Measurements from ENCODE around the gene CAMK1D. TPM values are rescaled to one million over a fixed set of nuclear protein-coding genes. Genes with fewer than 3 reads are reported as not detected.

The CAMK1D gene
- polyA plus RNA-seq, 1 donor (not counting 4 experiments of a cell fraction or from before 2014, with no cell fraction given) = 0.76 TPM

DNA sequence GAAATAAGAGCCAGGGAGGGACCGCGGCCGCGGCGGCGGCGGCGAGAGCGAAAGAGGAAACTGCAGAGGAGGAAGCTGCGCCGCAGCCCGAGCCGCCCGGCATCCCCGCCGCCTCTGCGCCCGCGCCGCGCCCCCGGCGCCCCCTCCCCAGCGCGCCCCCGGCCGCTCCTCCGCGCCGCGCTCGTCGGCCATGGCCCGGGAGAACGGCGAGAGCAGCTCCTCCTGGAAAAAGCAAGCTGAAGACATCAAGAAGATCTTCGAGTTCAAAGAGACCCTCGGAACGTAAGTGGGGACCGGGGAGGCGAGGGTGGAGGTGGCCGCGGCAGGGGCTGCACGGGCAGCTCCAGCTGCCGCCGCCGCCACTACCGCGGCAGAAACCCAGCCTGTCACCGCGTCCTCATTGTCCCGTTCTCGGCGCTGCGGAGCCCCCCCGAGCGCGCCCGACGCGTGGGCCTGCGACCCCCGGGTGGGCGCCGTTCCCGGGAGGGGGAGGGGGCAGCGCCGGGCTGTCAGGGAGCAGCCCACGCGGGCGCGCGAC is 351 bp downstream of the CAMK1D start:
- Histone ChIP-seq H3K27me3 (ENCODE audit: control insufficient read depth, extremely low read depth, insufficient read depth, low read length) (peaks cover 24% of the 10 kb centered on the region), H3K9ac (ENCODE audit: control insufficient read depth, extremely low read depth, insufficient read depth, low read length) (peak overlapping the region; percentile 62), H3K4me1 (ENCODE audit: control insufficient read depth, extremely low read depth, insufficient read depth, low read length) (peaks cover 8% of the 10 kb centered on the region), H3K9me1 (ENCODE audit: control insufficient read depth, extremely low read depth, insufficient read depth, low read length) (no peaks in the 10 kb centered on the region), H4K20me1 (ENCODE audit: control insufficient read depth, extremely low read depth, insufficient read depth, low read length) (no peaks in the 10 kb centered on the region), H3K79me2 (ENCODE audit: control insufficient read depth, insufficient read depth, low read length) (no peaks in the 10 kb centered on the region), H3K4me3 (ENCODE audit: control insufficient read depth in 2 of 3, extremely low read depth in 1 of 3, insufficient read depth in 2 of 3, low read depth in 1 of 3, low read length in 3 of 3) (peak overlapping the region; percentile 55 to 78 (median 68)), H3K27ac (ENCODE audit: control insufficient read depth, insufficient read depth, low read length) (no peak overlapping the region), H3K4me2 (ENCODE audit: control insufficient read depth, extremely low read depth, insufficient read depth, low read depth, low read length) (peak overlapping the region; percentile 99), H2AFZ (ENCODE audit: control insufficient read depth, low read length) (peak overlapping the region; percentile 92), H3K36me3 (ENCODE audit: control insufficient read depth in 2 of 2, extremely low read depth in 1 of 2, insufficient read depth in 2 of 2, low read length in 2 of 2) (no peaks in the 10 kb centered on the region), H3K9me3 (ENCODE audit: control insufficient read depth, low read depth, low read length) (no peaks in the 10 kb centered on the region)
- dilution Hi-C loops (cut with MboI; ENCODE audit: extremely low pct_ligation_motif_present, low sequenced_read_pairs) = no loop called here
- TF ChIP-seq, protein P1, sequence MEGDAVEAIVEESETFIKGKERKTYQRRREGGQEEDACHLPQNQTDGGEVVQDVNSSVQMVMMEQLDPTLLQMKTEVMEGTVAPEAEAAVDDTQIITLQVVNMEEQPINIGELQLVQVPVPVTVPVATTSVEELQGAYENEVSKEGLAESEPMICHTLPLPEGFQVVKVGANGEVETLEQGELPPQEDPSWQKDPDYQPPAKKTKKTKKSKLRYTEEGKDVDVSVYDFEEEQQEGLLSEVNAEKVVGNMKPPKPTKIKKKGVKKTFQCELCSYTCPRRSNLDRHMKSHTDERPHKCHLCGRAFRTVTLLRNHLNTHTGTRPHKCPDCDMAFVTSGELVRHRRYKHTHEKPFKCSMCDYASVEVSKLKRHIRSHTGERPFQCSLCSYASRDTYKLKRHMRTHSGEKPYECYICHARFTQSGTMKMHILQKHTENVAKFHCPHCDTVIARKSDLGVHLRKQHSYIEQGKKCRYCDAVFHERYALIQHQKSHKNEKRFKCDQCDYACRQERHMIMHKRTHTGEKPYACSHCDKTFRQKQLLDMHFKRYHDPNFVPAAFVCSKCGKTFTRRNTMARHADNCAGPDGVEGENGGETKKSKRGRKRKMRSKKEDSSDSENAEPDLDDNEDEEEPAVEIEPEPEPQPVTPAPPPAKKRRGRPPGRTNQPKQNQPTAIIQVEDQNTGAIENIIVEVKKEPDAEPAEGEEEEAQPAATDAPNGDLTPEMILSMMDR (optimal IDR thresholded peaks at IDR 0.05 in 1 of 3, IDR thresholded peaks at IDR 0.05 in 1 of 3, conservative IDR thresholded peaks at IDR 0.05 in 1 of 3; ENCODE audit: extremely low read depth in 1 of 3, insufficient read depth in 2 of 3, low read length in 3 of 3) = no peak
- TF ChIP-seq EZH2 (IDR thresholded peaks at IDR 0.05; ENCODE audit: low read length) = no peak
- FAIRE-seq (no peak), DNase-seq (ENCODE audit: low read depth, low spot score) (no peak)

DNA sequence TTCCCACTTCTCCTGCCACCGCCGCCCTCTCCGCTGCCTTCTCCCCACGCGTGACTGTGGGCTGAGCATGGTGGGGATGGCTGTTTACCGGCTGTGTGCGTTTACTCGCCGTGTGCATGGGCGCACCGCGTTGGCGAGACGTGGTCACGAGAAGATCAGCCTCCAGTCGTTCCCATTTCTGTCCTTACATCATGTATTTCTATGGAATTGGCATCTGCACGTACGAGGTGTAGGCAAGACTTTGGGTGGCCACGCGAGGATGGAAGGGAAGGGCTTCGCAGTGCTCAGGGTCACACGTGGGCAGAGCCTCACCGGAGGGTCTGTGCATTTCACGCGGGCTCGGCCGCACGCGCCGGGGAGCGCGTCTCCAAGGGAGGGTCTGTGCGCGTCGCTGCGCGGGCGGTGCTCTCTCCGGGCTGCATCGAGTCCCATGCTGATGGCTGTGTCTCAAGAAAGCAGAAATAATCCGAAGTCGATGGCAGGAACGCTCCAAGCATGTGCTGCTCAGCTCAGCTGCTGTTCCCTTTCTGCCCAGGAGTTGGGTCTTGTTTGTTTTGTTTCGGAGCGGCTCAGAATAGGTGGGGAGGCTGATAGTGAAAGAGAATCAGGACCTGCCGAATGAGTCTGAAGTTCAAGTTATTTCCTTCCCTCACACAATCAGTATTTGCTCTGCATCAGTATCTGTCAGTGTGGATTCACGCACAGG is 973 bp downstream of the CAMK1D start:
- TF ChIP-seq EZH2 (IDR thresholded peaks at IDR 0.05; ENCODE audit: low read length) = peak; percentile 78
- TF ChIP-seq, protein P1 (optimal IDR thresholded peaks at IDR 0.05 in 1 of 3, IDR thresholded peaks at IDR 0.05 in 1 of 3, conservative IDR thresholded peaks at IDR 0.05 in 1 of 3; ENCODE audit: extremely low read depth in 1 of 3, insufficient read depth in 2 of 3, low read length in 3 of 3) = no peak
- Histone ChIP-seq H3K27me3 (ENCODE audit: control insufficient read depth, extremely low read depth, insufficient read depth, low read length) (peaks cover 24% of the 10 kb centered on the region), H3K4me2 (ENCODE audit: control insufficient read depth, extremely low read depth, insufficient read depth, low read depth, low read length) (peak overlapping the region; percentile 99), H3K4me1 (ENCODE audit: control insufficient read depth, extremely low read depth, insufficient read depth, low read length) (peaks cover 8% of the 10 kb centered on the region), H3K9me3 (ENCODE audit: control insufficient read depth, low read depth, low read length) (no peaks in the 10 kb centered on the region), H3K9me1 (ENCODE audit: control insufficient read depth, extremely low read depth, insufficient read depth, low read length) (no peaks in the 10 kb centered on the region), H3K79me2 (ENCODE audit: control insufficient read depth, insufficient read depth, low read length) (no peaks in the 10 kb centered on the region), H3K27ac (ENCODE audit: control insufficient read depth, insufficient read depth, low read length) (no peak overlapping the region), H3K36me3 (ENCODE audit: control insufficient read depth in 2 of 2, extremely low read depth in 1 of 2, insufficient read depth in 2 of 2, low read length in 2 of 2) (no peaks in the 10 kb centered on the region), H3K4me3 (ENCODE audit: control insufficient read depth in 2 of 3, extremely low read depth in 1 of 3, insufficient read depth in 2 of 3, low read depth in 1 of 3, low read length in 3 of 3) (peak overlapping the region; percentile 55 to 78 (median 68)), H4K20me1 (ENCODE audit: control insufficient read depth, extremely low read depth, insufficient read depth, low read length) (no peaks in the 10 kb centered on the region), H3K9ac (ENCODE audit: control insufficient read depth, extremely low read depth, insufficient read depth, low read length) (peak overlapping the region; percentile 62), H2AFZ (ENCODE audit: control insufficient read depth, low read length) (peak overlapping the region; percentile 92)
- DNase-seq (ENCODE audit: low read depth, low spot score) = no peak
- dilution Hi-C loops (cut with MboI; ENCODE audit: extremely low pct_ligation_motif_present, low sequenced_read_pairs) = no loop called here
- no peak for FAIRE-seq

Measured in keratinocyte (primary cell).